Activated T-cell treated with anti-CD3 and anti-CD28 coated beads, Interleukin-2, amount 50 U/mL, for 72 hours (primary cell): ENCODE measurements around the gene CACNA1C. TPM values are rescaled to one million over a fixed set of nuclear protein-coding genes. Genes with fewer than 3 reads are reported as not detected.
A peak's percentile ranks its signal among the peaks of the same experiment; 100 is the strongest.

Source experiments
- ATAC-seq, 2 donors: fragments of 150-1000 bp; cut with Tn5 transposase; replicated peaks in 1 of 2; 2 replicates each; pipeline ENCODE4 v1.10.0; 2021; ENCODE audit warnings: moderate library complexity in 2 of 2, mild to moderate bottlenecking in 1 of 2
- DNase-seq, 2 donors: peaks; one replicate each; pipeline ENCODE4 v3.0.0; 2021 to 2022; ENCODE audit warnings: mixed read lengths in 1 of 2
- H3K27ac Mint-ChIP-seq: one replicate; pipeline ENCODE4 v1.8.0; 2022; ENCODE audit warnings: mild to moderate bottlenecking, moderate library complexity, mixed read lengths
- H3K27me3 Mint-ChIP-seq: one replicate; pipeline ENCODE4 v1.8.0; 2022; ENCODE audit warnings: low read depth, mixed read lengths
- H3K36me3 Mint-ChIP-seq, 2 donors: one replicate each; pipeline ENCODE4 v1.8.0; 2022; ENCODE audit warnings: mixed read lengths in 2 of 2, mild to moderate bottlenecking in 1 of 2; ENCODE audit not compliant: insufficient read depth in 2 of 2
- H3K4me1 Mint-ChIP-seq: one replicate; pipeline ENCODE4 v1.8.0; 2022; ENCODE audit warnings: low read depth, mixed read lengths
- H3K4me3 Mint-ChIP-seq, 2 donors: one replicate each; pipeline ENCODE4 v1.8.0; 2022; ENCODE audit warnings: mild to moderate bottlenecking in 2 of 2, mixed read lengths in 2 of 2, moderate library complexity in 2 of 2
- H3K9me3 Mint-ChIP-seq, 2 donors: one replicate each; pipeline ENCODE4 v1.8.0; 2022; ENCODE audit warnings: mixed read lengths in 2 of 2
- total RNA-seq, 2 donors: library from RNA; stranded (reverse); gene quantifications; one replicate each; pipeline ENCODE4 v1.2.3, GENCODE V29; 2022

The CACNA1C gene
- total RNA-seq, 2 donors from 2014 or later, result 0.14 to 0.21 TPM

GRCh38 chr12:2335916-2336315 lies 283.1 kb downstream of the CACNA1C start:
- Mint-ChIP-seq H3K27me3 (peaks cover 19% of the 10 kb centered on the region), H3K36me3 (no peaks in the 10 kb centered on the region), H3K9me3 (no peaks in the 10 kb centered on the region), H3K4me3 (no peak overlapping the region), H3K4me1 (peaks cover 16% of the 10 kb centered on the region), H3K27ac (no peak overlapping the region)
- no peak for ATAC-seq
- no peak for DNase-seq

GRCh38 chr12:2336409-2336829 lies 283.6 kb downstream of the CACNA1C start:
- ATAC-seq (peak; percentile 79 to 82), DNase-seq (no peak)
- peaks cover 16% of the 10 kb centered on the region for H3K4me1 Mint-ChIP-seq
- no peaks in the 10 kb centered on the region for H3K36me3 Mint-ChIP-seq
- H3K27ac Mint-ChIP-seq, result no peak overlapping the region
- H3K27me3 Mint-ChIP-seq, result peaks cover 19% of the 10 kb centered on the region
- no peaks in the 10 kb centered on the region for H3K9me3 Mint-ChIP-seq
- H3K4me3 Mint-ChIP-seq, result no peak overlapping the region

GRCh38 chr12:2337031-2338010 lies 284.5 kb downstream of the CACNA1C start:
- ATAC-seq, result no peak
- no peaks in the 10 kb centered on the region for H3K9me3 Mint-ChIP-seq
- H3K36me3 Mint-ChIP-seq, result no peaks in the 10 kb centered on the region
- H3K27me3 Mint-ChIP-seq, result peaks cover 19% of the 10 kb centered on the region
- DNase-seq, result no peak
- no peak overlapping the region for H3K27ac Mint-ChIP-seq
- H3K4me3 Mint-ChIP-seq, result no peak overlapping the region
- peaks cover 16% of the 10 kb centered on the region for H3K4me1 Mint-ChIP-seq

GRCh38 chr12:2338381-2338780 lies 285.6 kb downstream of the CACNA1C start:
- Mint-ChIP-seq H3K4me1 (peaks cover 16% of the 10 kb centered on the region), H3K27me3 (peaks cover 21% of the 10 kb centered on the region), H3K4me3 (no peak overlapping the region), H3K27ac (no peak overlapping the region), H3K9me3 (no peaks in the 10 kb centered on the region), H3K36me3 (no peaks in the 10 kb centered on the region)
- DNase-seq (no peak), ATAC-seq (no peak)

GRCh38 chr12:2338991-2339431 lies 286.2 kb downstream of the CACNA1C start:
- no peak for ATAC-seq
- Mint-ChIP-seq H3K36me3 (no peaks in the 10 kb centered on the region), H3K27ac (no peak overlapping the region), H3K27me3 (peaks cover 28% of the 10 kb centered on the region), H3K4me3 (no peak overlapping the region), H3K9me3 (no peaks in the 10 kb centered on the region), H3K4me1 (peaks cover 16% of the 10 kb centered on the region)
- DNase-seq, result no peak

GRCh38 chr12:2341051-2341751 lies 288.4 kb downstream of the CACNA1C start:
- H3K36me3 Mint-ChIP-seq, result no peaks in the 10 kb centered on the region
- no peak overlapping the region for H3K4me3 Mint-ChIP-seq
- H3K27ac Mint-ChIP-seq, result no peak overlapping the region
- peaks cover 6% of the 10 kb centered on the region for H3K4me1 Mint-ChIP-seq
- H3K27me3 Mint-ChIP-seq, result peaks cover 32% of the 10 kb centered on the region
- no peak for ATAC-seq
- H3K9me3 Mint-ChIP-seq, result no peaks in the 10 kb centered on the region
- DNase-seq, result no peak

- no peak for ATAC-seq
- no peaks in the 10 kb centered on the region for H3K36me3 Mint-ChIP-seq
- H3K4me3 Mint-ChIP-seq, result no peak overlapping the region
- peaks cover 32% of the 10 kb centered on the region for H3K27me3 Mint-ChIP-seq
- no peak for DNase-seq
- no peaks in the 10 kb centered on the region for H3K9me3 Mint-ChIP-seq
- no peak overlapping the region for H3K27ac Mint-ChIP-seq
- no peaks in the 10 kb centered on the region for H3K4me1 Mint-ChIP-seq
These were observed 289.1 kb downstream of the CACNA1C start for GRCh38 chr12:2341871-2342270.

GRCh38 chr12:2343681-2344080 lies 290.9 kb downstream of the CACNA1C start:
- ATAC-seq, result no peak
- Mint-ChIP-seq H3K36me3 (no peaks in the 10 kb centered on the region), H3K4me1 (no peaks in the 10 kb centered on the region), H3K9me3 (no peaks in the 10 kb centered on the region), H3K4me3 (no peak overlapping the region), H3K27me3 (peaks cover 21% of the 10 kb centered on the region), H3K27ac (no peak overlapping the region)
- DNase-seq, result no peak

GRCh38 chr12:2344476-2344875 lies 291.7 kb downstream of the CACNA1C start:
- no peak overlapping the region for H3K4me3 Mint-ChIP-seq
- no peak for ATAC-seq
- DNase-seq, result no peak
- no peaks in the 10 kb centered on the region for H3K9me3 Mint-ChIP-seq
- peaks cover 21% of the 10 kb centered on the region for H3K27me3 Mint-ChIP-seq
- H3K4me1 Mint-ChIP-seq, result no peaks in the 10 kb centered on the region
- H3K36me3 Mint-ChIP-seq, result no peaks in the 10 kb centered on the region
- H3K27ac Mint-ChIP-seq, result no peak overlapping the region

- H3K4me3 Mint-ChIP-seq, result no peak overlapping the region
These were observed 292.1 kb downstream of the CACNA1C start for GRCh38 chr12:2344885-2345284.

GRCh38 chr12:2345902-2346301 lies 293.1 kb downstream of the CACNA1C start:
- H3K27me3 Mint-ChIP-seq, result peaks cover 21% of the 10 kb centered on the region
- no peak for ATAC-seq
- H3K9me3 Mint-ChIP-seq, result no peaks in the 10 kb centered on the region

More at GRCh38 chr12:2344885-2345284, 292.1 kb downstream of the CACNA1C start:
- Mint-ChIP-seq H3K4me1 (no peaks in the 10 kb centered on the region), H3K36me3 (no peaks in the 10 kb centered on the region), H3K9me3 (no peaks in the 10 kb centered on the region), H3K27me3 (peaks cover 21% of the 10 kb centered on the region), H3K27ac (no peak overlapping the region)
- ATAC-seq (no peak), DNase-seq (no peak)

GRCh38 chr12:2346416-2346815 lies 293.6 kb downstream of the CACNA1C start:
- no peak for DNase-seq
- Mint-ChIP-seq H3K9me3 (no peaks in the 10 kb centered on the region), H3K27ac (no peak overlapping the region), H3K36me3 (no peaks in the 10 kb centered on the region), H3K4me3 (no peak overlapping the region), H3K4me1 (no peaks in the 10 kb centered on the region), H3K27me3 (peaks cover 24% of the 10 kb centered on the region)
- ATAC-seq, result no peak

More at GRCh38 chr12:2345902-2346301, 293.1 kb downstream of the CACNA1C start:
- no peak for DNase-seq
- Mint-ChIP-seq H3K27ac (no peak overlapping the region), H3K4me1 (no peaks in the 10 kb centered on the region), H3K4me3 (no peak overlapping the region), H3K36me3 (no peaks in the 10 kb centered on the region)

GRCh38 chr12:2347137-2347843 lies 294.5 kb downstream of the CACNA1C start:
- DNase-seq, result no peak
- H3K27me3 Mint-ChIP-seq, result peaks cover 31% of the 10 kb centered on the region
- H3K9me3 Mint-ChIP-seq, result no peaks in the 10 kb centered on the region
- H3K4me3 Mint-ChIP-seq, result no peak overlapping the region
- H3K27ac Mint-ChIP-seq, result no peak overlapping the region
- ATAC-seq, result no peak
- no peaks in the 10 kb centered on the region for H3K4me1 Mint-ChIP-seq
- no peaks in the 10 kb centered on the region for H3K36me3 Mint-ChIP-seq
